IgD-negative memory B cell (primary cell): Measurements from ENCODE around the gene FBXO24. TPM values are rescaled to one million over a fixed set of nuclear protein-coding genes. Genes with fewer than 3 reads are reported as not detected.
"Not testable (repeated sequence)": the region's sequence is repeated elsewhere in the genome, so short reads cannot be mapped to it uniquely, and the experiment has no call there.

Experiments
- H3K27ac Mint-ChIP-seq, 3 donors: one replicate each; pipeline ENCODE4 v1.8.0; 2020 to 2022; ENCODE audit warnings: mild to moderate bottlenecking in 3 of 3, mixed read lengths in 3 of 3, moderate library complexity in 1 of 3
- H3K27me3 Mint-ChIP-seq: one replicate; pipeline ENCODE4 v1.8.0; 2021; ENCODE audit warnings: mixed read lengths
- H3K36me3 Mint-ChIP-seq: one replicate; pipeline ENCODE4 v1.8.0; 2020; ENCODE audit warnings: mild to moderate bottlenecking, mixed read lengths
- H3K4me1 Mint-ChIP-seq, 3 donors: one replicate each; pipeline ENCODE4 v1.8.0; 2020 to 2022; ENCODE audit warnings: mixed read lengths in 3 of 3, mild to moderate bottlenecking in 1 of 3
- H3K4me3 Mint-ChIP-seq, 4 donors: one replicate each; pipeline ENCODE4 v1.8.0; 2020 to 2022; ENCODE audit warnings: mild to moderate bottlenecking in 4 of 4, mixed read lengths in 4 of 4, moderate library complexity in 3 of 4
- H3K9me3 Mint-ChIP-seq, 3 donors: one replicate each; pipeline ENCODE4 v1.8.0; 2020 to 2021; ENCODE audit warnings: mixed read lengths in 3 of 3, mild to moderate bottlenecking in 1 of 3
- polyA plus RNA-seq: library from polyadenylated mRNA; unstranded; fragments of 300-500 nt; fragmentation: Illumina TruSeq; gene quantifications from one replicate; pipeline ENCODE4 v1.2.3, GENCODE V29; 2021

The FBXO24 gene
- polyA plus RNA-seq: 0.36 TPM

GRCh38 chr7:100586266-100587025 is at the start of gene FBXO24:
TSS of gene FBXO24 (plus strand) at chr7:100586328. CDS start at chr7:100586626, 298 bp downstream.
- H3K27me3 Mint-ChIP-seq: peaks cover 4% of the 10 kb centered on the region
- H3K4me1 Mint-ChIP-seq: peaks cover 16 to 20% (median 20%) of the 10 kb centered on the region in 3 donors
- H3K27ac Mint-ChIP-seq: peak within 1 kb of the TSS; percentile 89 to 98 (median 98)
- peak within 1 kb of the TSS; percentile 86 to 98 (median 96) for H3K4me3 Mint-ChIP-seq
- H3K36me3 Mint-ChIP-seq: no peaks in the 10 kb centered on the region
- H3K9me3 Mint-ChIP-seq: no peaks in the 10 kb centered on the region

GRCh38 chr7:100536695-100537094 is 49.4 kb upstream of the FBXO24 start:
- peaks cover 11 to 23% (median 15%) of the 10 kb centered on the region in 3 donors for H3K4me1 Mint-ChIP-seq
- not testable (repeated sequence) for H3K27ac Mint-ChIP-seq, H3K36me3 Mint-ChIP-seq, H3K27me3 Mint-ChIP-seq, H3K4me3 Mint-ChIP-seq, H3K9me3 Mint-ChIP-seq

- peaks cover 22 to 33% (median 26%) of the 10 kb centered on the region in 3 donors for H3K4me1 Mint-ChIP-seq
- peak overlapping the region; percentile 87 to 99 (median 98) for H3K4me3 Mint-ChIP-seq
- peak overlapping the region in 2 of 3 donors; percentile 44 to 95 for H3K27ac Mint-ChIP-seq
- H3K27me3 Mint-ChIP-seq: no peaks in the 10 kb centered on the region
- H3K36me3 Mint-ChIP-seq: no peaks in the 10 kb centered on the region
- no peaks in the 10 kb centered on the region for H3K9me3 Mint-ChIP-seq
Measured at GRCh38 chr7:100538348-100538653, 47.8 kb upstream of the FBXO24 start.

GRCh38 chr7:100538654-100539435 is 47.3 kb upstream of the FBXO24 start, which contains the start of gene AGFG2:
TSS of gene AGFG2 (plus strand) at chr7:100539203. CDS start at chr7:100539347, 144 bp downstream.
- H3K27ac Mint-ChIP-seq: peak within 1 kb of the TSS; percentile 37 to 95 (median 44)
- peak within 1 kb of the TSS; percentile 87 to 99 (median 98) for H3K4me3 Mint-ChIP-seq
- peaks cover 27 to 39% (median 32%) of the 10 kb centered on the region in 3 donors for H3K4me1 Mint-ChIP-seq
- H3K27me3 Mint-ChIP-seq: no peaks in the 10 kb centered on the region
- H3K36me3 Mint-ChIP-seq: no peaks in the 10 kb centered on the region
- H3K9me3 Mint-ChIP-seq: no peaks in the 10 kb centered on the region

- Mint-ChIP-seq H3K9me3 (no peaks in the 10 kb centered on the region), H3K36me3 (no peaks in the 10 kb centered on the region), H3K27ac (peak overlapping the region in 1 of 3 donors; percentile 37), H3K27me3 (peaks cover 1% of the 10 kb centered on the region), H3K4me3 (peak overlapping the region; percentile 87 to 99 (median 96)), H3K4me1 (peaks cover 33 to 45% (median 38%) of the 10 kb centered on the region in 3 donors)
Measured at GRCh38 chr7:100539436-100540006, 46.6 kb upstream of the FBXO24 start.

- no peaks in the 10 kb centered on the region for H3K9me3 Mint-ChIP-seq
- peaks cover 1% of the 10 kb centered on the region for H3K36me3 Mint-ChIP-seq
- H3K4me3 Mint-ChIP-seq: peak overlapping the region; percentile 79 to 96 (median 88)
- H3K27me3 Mint-ChIP-seq: peaks cover 1% of the 10 kb centered on the region
- peaks cover 40 to 51% (median 45%) of the 10 kb centered on the region in 3 donors for H3K4me1 Mint-ChIP-seq
- H3K27ac Mint-ChIP-seq: peak overlapping the region in 1 of 3 donors; percentile 37
Measured at GRCh38 chr7:100540073-100540723, 45.9 kb upstream of the FBXO24 start.

- H3K4me3 Mint-ChIP-seq: peak overlapping the region in 3 of 4 donors; percentile 29 to 87 (median 62)
- H3K9me3 Mint-ChIP-seq, H3K27me3 Mint-ChIP-seq, H3K36me3 Mint-ChIP-seq: not testable (repeated sequence)
- H3K27ac Mint-ChIP-seq: peak overlapping the region in 2 of 3 donors; percentile 30 to 40
- H3K4me1 Mint-ChIP-seq: peaks cover 49 to 61% (median 52%) of the 10 kb centered on the region in 3 donors
Measured at GRCh38 chr7:100541309-100541708, 44.8 kb upstream of the FBXO24 start.

- Mint-ChIP-seq H3K36me3 (peaks cover 2% of the 10 kb centered on the region), H3K4me1 (peaks cover 61 to 75% (median 64%) of the 10 kb centered on the region in 3 donors), H3K4me3 (peak overlapping the region; percentile 10 to 68 (median 40)), H3K9me3 (no peaks in the 10 kb centered on the region), H3K27me3 (peaks cover 1% of the 10 kb centered on the region), H3K27ac (peak overlapping the region; percentile 63 to 84 (median 71))
Measured at GRCh38 chr7:100543586-100543985, 42.5 kb upstream of the FBXO24 start.

- H3K4me3 Mint-ChIP-seq: peak overlapping the region in 3 of 4 donors; percentile 25 to 68 (median 54)
- H3K9me3 Mint-ChIP-seq: no peaks in the 10 kb centered on the region
Measured at GRCh38 chr7:100544386-100544785, 41.7 kb upstream of the FBXO24 start.

GRCh38 chr7:100544967-100545359 is 41.2 kb upstream of the FBXO24 start:
- Mint-ChIP-seq H3K4me1 (peaks cover 61 to 74% (median 62%) of the 10 kb centered on the region in 3 donors), H3K36me3 (peaks cover 5% of the 10 kb centered on the region), H3K9me3 (no peaks in the 10 kb centered on the region), H3K4me3 (peak overlapping the region; percentile 21 to 86 (median 64)), H3K27ac (peak overlapping the region; percentile 3 to 88 (median 84)), H3K27me3 (peaks cover 1% of the 10 kb centered on the region)

More at GRCh38 chr7:100544386-100544785, 41.7 kb upstream of the FBXO24 start:
- Mint-ChIP-seq H3K27me3 (peaks cover 1% of the 10 kb centered on the region), H3K4me1 (peaks cover 61 to 75% (median 63%) of the 10 kb centered on the region in 3 donors), H3K36me3 (peaks cover 5% of the 10 kb centered on the region), H3K27ac (peak overlapping the region in 2 of 3 donors; percentile 63 to 84)

GRCh38 chr7:100545360-100546128 is 40.6 kb upstream of the FBXO24 start:
- peaks cover 1% of the 10 kb centered on the region for H3K27me3 Mint-ChIP-seq
- H3K27ac Mint-ChIP-seq: peak overlapping the region; percentile 50 to 88 (median 84)
- H3K4me1 Mint-ChIP-seq: peaks cover 65 to 76% (median 66%) of the 10 kb centered on the region in 3 donors
- H3K4me3 Mint-ChIP-seq: peak overlapping the region; percentile 21 to 86 (median 64)
- H3K36me3 Mint-ChIP-seq: peaks cover 5% of the 10 kb centered on the region
- no peaks in the 10 kb centered on the region for H3K9me3 Mint-ChIP-seq

GRCh38 chr7:100546129-100546925 is 39.8 kb upstream of the FBXO24 start:
- Mint-ChIP-seq H3K27me3 (peaks cover 1% of the 10 kb centered on the region), H3K36me3 (peaks cover 5% of the 10 kb centered on the region), H3K27ac (peak overlapping the region; percentile 82 to 88 (median 84)), H3K4me1 (peaks cover 63 to 72% (median 64%) of the 10 kb centered on the region in 3 donors), H3K9me3 (no peaks in the 10 kb centered on the region), H3K4me3 (peak overlapping the region in 2 of 4 donors; percentile 62 to 81)
